ENCODE measurements around the gene PPP1R17. TPM values are rescaled to one million over a fixed set of nuclear protein-coding genes. Genes with fewer than 3 reads are reported as not detected.

The PPP1R17 gene
- total and polyA plus RNA-seq, 2 of the 13 experiments (the other 11 are each of a cell fraction or from before 2014, with no cell fraction given): not detected

DNA sequence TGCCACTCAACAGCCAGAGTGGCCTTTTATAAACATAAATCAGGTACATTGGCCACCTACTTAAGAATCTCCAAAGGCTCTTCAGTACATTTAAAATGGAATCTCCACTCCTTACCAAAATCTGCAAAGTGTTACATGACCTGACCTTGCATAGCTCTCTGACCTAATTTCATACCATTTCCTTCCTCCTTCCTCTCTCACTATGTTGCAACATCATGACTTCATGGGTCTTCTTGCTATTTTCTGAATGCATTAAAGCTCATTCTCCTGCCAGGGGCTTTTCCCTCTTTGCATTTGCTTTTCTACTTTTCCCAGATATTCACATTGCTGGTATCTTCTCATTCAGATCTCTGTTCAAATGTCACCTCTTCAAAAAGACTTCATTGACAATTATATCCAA is 22.1 kb upstream of the PPP1R17 start:
- H3K79me2 ChIP-seq (ENCODE audit: insufficient read depth, low read length): no peaks in the 10 kb centered on the region
- no peak overlapping the region for H3K4me3 ChIP-seq (replicated peaks in 1 of 3; ENCODE audit: insufficient read depth in 1 of 3, low read depth in 2 of 3, low read length in 3 of 3)
- POLR2A ChIA-PET: no interaction called here
- no peak overlapping the region for H2AFZ ChIP-seq (ENCODE audit: low read length)
- no TSS peak for BruUV-seq (replicated peaks)
- no peaks in the 10 kb centered on the region for H3K36me3 ChIP-seq (replicated peaks in 1 of 2; ENCODE audit: control insufficient read depth in 1 of 2, insufficient read depth in 2 of 2, low read length in 2 of 2)
- no peak for ATAC-seq
- no peaks in the 10 kb centered on the region for H3K4me1 ChIP-seq (ENCODE audit: insufficient read depth, low read length)
- CTCF ChIA-PET (ENCODE audit: low intra/inter-chr PET ratio, low total read pairs): no interaction called here
- H3K27ac ChIP-seq (ENCODE audit: extremely low read length, insufficient read depth, low read length): no peak overlapping the region
- H3K27me3 ChIP-seq (ENCODE audit: control insufficient read depth in 1 of 2, insufficient read depth in 2 of 2, low read length in 2 of 2): no peaks in the 10 kb centered on the region
- no peaks in the 10 kb centered on the region for H4K20me1 ChIP-seq (ENCODE audit: insufficient read depth, low read length)
- no peak for DNase-seq (ENCODE audit: low spot score)
- no peaks in the 10 kb centered on the region for H3K9me3 ChIP-seq (ENCODE audit: low read length)
- intact Hi-C loops (cut with micrococcal nuclease; ENCODE audit: unreplicated experiment) (no loop called here), in situ Hi-C loops (cut with HindIII; ENCODE audit: extremely low pct_ligation_motif_present, low pct_unique_long_range_greater_than_20kb) (no loop called here)
- no peak for FAIRE-seq
- H3K4me2 ChIP-seq (ENCODE audit: low read depth, low read length): no peak overlapping the region
- TF ChIP-seq JUND (CRISPR knock-in tag; IDR thresholded peaks at IDR 0.05): no peak
- TF ChIP-seq RARA (CRISPR knock-in tag; IDR thresholded peaks at IDR 0.05): no peak
- no peak for TF ChIP-seq CHCHD3 (CRISPR knock-in tag; IDR thresholded peaks at IDR 0.05)
- TF ChIP-seq, protein P1, sequence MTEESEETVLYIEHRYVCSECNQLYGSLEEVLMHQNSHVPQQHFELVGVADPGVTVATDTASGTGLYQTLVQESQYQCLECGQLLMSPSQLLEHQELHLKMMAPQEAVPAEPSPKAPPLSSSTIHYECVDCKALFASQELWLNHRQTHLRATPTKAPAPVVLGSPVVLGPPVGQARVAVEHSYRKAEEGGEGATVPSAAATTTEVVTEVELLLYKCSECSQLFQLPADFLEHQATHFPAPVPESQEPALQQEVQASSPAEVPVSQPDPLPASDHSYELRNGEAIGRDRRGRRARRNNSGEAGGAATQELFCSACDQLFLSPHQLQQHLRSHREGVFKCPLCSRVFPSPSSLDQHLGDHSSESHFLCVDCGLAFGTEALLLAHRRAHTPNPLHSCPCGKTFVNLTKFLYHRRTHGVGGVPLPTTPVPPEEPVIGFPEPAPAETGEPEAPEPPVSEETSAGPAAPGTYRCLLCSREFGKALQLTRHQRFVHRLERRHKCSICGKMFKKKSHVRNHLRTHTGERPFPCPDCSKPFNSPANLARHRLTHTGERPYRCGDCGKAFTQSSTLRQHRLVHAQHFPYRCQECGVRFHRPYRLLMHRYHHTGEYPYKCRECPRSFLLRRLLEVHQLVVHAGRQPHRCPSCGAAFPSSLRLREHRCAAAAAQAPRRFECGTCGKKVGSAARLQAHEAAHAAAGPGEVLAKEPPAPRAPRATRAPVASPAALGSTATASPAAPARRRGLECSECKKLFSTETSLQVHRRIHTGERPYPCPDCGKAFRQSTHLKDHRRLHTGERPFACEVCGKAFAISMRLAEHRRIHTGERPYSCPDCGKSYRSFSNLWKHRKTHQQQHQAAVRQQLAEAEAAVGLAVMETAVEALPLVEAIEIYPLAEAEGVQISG (CRISPR knock-in tag; IDR thresholded peaks at IDR 0.05): no peak
- TF ChIP-seq SMARCE1 (IDR thresholded peaks at IDR 0.05; ENCODE audit: borderline replicate concordance): no peak
- TF ChIP-seq HMG20A (CRISPR knock-in tag; IDR thresholded peaks at IDR 0.05; ENCODE audit: borderline replicate concordance): no peak
- TF ChIP-seq MAFK (conservative IDR thresholded peaks at IDR 0.05 in 1 of 2, IDR thresholded peaks at IDR 0.05 in 1 of 2; ENCODE audit: low read length in 2 of 2): no peak
- H3K9ac ChIP-seq (ENCODE audit: insufficient read depth, low read depth, low read length): no peak overlapping the region

DNA sequence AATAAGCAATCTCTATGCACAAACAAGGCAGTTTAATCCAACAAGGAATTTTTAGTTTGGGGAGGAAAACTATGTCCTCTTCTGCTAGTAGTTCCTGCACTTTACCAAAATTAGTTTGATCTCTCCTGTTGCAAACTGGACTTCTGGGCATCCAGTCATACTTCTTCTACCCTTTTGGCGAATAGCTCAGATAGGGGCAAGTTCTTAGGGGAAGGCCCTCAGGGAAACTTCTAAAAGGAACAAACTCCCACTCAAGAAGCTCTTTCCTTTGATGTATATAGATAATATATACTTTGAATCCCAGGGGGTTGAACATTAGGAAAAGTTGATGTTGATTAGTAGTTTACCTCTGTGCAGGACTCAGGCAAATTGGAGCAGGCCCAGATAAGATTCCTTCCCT is 21.5 kb upstream of the PPP1R17 start:
- Histone ChIP-seq H3K27ac (ENCODE audit: extremely low read length, insufficient read depth, low read length) (no peak overlapping the region), H3K4me3 (replicated peaks in 1 of 3; ENCODE audit: insufficient read depth in 1 of 3, low read depth in 2 of 3, low read length in 3 of 3) (no peak overlapping the region), H3K9me3 (ENCODE audit: low read length) (no peaks in the 10 kb centered on the region), H3K4me2 (ENCODE audit: low read depth, low read length) (no peak overlapping the region), H3K9ac (ENCODE audit: insufficient read depth, low read depth, low read length) (no peak overlapping the region), H2AFZ (ENCODE audit: low read length) (no peak overlapping the region), H3K79me2 (ENCODE audit: insufficient read depth, low read length) (no peaks in the 10 kb centered on the region), H4K20me1 (ENCODE audit: insufficient read depth, low read length) (no peaks in the 10 kb centered on the region), H3K36me3 (replicated peaks in 1 of 2; ENCODE audit: control insufficient read depth in 1 of 2, insufficient read depth in 2 of 2, low read length in 2 of 2) (no peaks in the 10 kb centered on the region), H3K4me1 (ENCODE audit: insufficient read depth, low read length) (no peaks in the 10 kb centered on the region), H3K27me3 (ENCODE audit: control insufficient read depth in 1 of 2, insufficient read depth in 2 of 2, low read length in 2 of 2) (no peaks in the 10 kb centered on the region)
- TF ChIP-seq, protein P2, sequence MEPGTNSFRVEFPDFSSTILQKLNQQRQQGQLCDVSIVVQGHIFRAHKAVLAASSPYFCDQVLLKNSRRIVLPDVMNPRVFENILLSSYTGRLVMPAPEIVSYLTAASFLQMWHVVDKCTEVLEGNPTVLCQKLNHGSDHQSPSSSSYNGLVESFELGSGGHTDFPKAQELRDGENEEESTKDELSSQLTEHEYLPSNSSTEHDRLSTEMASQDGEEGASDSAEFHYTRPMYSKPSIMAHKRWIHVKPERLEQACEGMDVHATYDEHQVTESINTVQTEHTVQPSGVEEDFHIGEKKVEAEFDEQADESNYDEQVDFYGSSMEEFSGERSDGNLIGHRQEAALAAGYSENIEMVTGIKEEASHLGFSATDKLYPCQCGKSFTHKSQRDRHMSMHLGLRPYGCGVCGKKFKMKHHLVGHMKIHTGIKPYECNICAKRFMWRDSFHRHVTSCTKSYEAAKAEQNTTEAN (CRISPR knock-in tag; conservative IDR thresholded peaks at IDR 0.05): no peak
- TF ChIP-seq NCOA1 (CRISPR knock-in tag; IDR thresholded peaks at IDR 0.05) (no peak), ZKSCAN1 (IDR thresholded peaks at IDR 0.05; ENCODE audit: low read length) (no peak), TRIM24 (CRISPR knock-in tag; IDR thresholded peaks at IDR 0.05) (no peak), ZNF839 (CRISPR knock-in tag; IDR thresholded peaks at IDR 0.05; ENCODE audit: borderline replicate concordance) (no peak), CREB1 (IDR thresholded peaks at IDR 0.05) (no peak), CREB1 (CRISPR knock-in tag; IDR thresholded peaks at IDR 0.05) (no peak), ELF1 (CRISPR knock-in tag; IDR thresholded peaks at IDR 0.05) (no peak)
- TF ChIP-seq, protein P3, sequence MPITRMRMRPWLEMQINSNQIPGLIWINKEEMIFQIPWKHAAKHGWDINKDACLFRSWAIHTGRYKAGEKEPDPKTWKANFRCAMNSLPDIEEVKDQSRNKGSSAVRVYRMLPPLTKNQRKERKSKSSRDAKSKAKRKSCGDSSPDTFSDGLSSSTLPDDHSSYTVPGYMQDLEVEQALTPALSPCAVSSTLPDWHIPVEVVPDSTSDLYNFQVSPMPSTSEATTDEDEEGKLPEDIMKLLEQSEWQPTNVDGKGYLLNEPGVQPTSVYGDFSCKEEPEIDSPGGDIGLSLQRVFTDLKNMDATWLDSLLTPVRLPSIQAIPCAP (CRISPR knock-in tag; IDR thresholded peaks at IDR 0.05; ENCODE audit: low read depth): no peak
- ChIA-PET CTCF (ENCODE audit: low intra/inter-chr PET ratio, low total read pairs) (no interaction called here), POLR2A (no interaction called here)
- no TSS peak for BruUV-seq (replicated peaks)
- DNase-seq (ENCODE audit: low spot score): no peak
- 5% methylated on average over 1 of the region's 1 CpG for WGBS (ENCODE audit: low lambda C conversion rate)
- intact Hi-C loops (cut with micrococcal nuclease; ENCODE audit: unreplicated experiment): no loop called here
- no peak for ATAC-seq
- FAIRE-seq: no peak
- in situ Hi-C loops (cut with HindIII; ENCODE audit: extremely low pct_ligation_motif_present, low pct_unique_long_range_greater_than_20kb): no loop called here
